ENCODE measurements around the gene MTG1.
"Not testable (repeated sequence)": the region's sequence is repeated elsewhere in the genome, so short reads cannot be mapped to it uniquely, and the experiment has no call there.

The MTG1 gene

DNA sequence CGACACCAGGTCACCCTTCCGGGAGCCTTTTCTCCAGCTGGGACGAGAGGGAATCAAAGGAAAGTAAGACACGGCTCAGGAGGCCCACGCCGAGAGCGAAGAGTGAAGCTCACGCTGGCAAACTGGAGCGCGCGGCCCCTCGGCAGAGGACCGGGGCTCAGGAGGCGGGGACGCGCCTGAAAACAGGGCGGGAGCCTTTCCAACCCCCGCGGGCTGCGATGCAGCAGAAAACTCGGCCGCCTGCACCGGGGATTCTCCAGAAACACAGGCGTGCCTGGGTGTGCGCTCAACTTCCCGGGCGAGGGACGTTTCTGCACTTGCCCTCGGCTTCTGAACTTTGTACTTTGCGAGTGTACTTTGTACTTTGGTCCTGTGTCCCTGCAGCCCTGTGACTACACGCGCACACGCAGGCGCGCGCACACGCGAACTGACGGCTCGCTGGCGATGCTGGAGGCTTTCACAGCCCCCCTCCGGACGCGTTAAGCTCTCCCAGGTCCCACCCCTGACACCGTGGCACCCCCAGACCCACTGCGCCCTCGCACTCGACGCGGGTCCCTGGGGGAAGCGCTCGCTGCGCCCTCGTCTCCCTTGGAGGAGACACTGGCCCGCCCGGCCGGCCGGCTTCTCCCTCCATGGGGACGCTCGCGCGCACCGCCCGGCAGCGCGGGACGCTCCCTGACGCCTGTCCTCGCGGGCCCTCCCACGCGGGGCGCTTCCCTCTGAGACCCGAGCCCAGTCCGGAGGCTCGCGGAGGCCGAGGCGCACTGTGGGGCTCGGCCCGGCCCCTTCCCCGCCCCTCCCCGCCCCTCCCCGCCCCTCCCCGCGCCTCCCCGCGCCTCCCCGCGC is 15.5 kb upstream of the MTG1 start:
- no peak for DNase-seq (ENCODE audit: low read depth)

DNA sequence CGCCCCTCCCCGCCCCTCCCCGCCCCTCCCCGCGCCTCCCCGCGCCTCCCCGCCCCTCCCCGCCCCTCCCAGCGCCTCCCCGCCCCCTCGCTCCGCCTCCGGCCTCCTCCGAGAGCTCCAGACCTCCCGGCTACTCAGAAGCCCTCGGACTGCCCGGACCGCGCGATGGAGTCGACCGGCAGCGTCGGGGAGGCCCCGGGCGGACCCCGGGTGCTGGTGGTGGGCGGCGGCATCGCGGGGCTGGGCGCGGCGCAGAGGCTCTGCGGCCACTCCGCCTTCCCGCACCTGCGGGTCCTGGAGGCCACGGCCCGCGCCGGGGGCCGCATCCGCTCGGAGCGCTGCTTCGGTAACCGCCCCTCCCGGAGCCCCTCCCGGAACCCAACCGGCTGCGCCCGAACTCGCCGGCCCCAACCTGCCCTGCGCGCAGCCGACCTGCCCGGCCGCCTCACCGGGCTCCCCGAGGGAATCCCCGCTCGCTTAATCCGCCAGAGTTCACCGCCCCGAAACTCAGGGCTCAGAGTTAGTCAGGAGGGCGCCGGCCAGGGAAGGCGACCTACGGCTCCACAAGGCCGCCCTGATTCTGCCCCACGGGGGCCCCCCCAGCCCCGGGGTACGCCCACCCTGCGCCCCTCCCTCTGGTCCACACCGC is 14.7 kb upstream of the MTG1 start, which contains the start of gene PAOX:
TSS of gene PAOX (plus strand) at position 111 of the 649 bp plus-strand sequence. CDS start at position 166, 55 bp downstream.
- no peak for DNase-seq (ENCODE audit: low read depth)

DNA sequence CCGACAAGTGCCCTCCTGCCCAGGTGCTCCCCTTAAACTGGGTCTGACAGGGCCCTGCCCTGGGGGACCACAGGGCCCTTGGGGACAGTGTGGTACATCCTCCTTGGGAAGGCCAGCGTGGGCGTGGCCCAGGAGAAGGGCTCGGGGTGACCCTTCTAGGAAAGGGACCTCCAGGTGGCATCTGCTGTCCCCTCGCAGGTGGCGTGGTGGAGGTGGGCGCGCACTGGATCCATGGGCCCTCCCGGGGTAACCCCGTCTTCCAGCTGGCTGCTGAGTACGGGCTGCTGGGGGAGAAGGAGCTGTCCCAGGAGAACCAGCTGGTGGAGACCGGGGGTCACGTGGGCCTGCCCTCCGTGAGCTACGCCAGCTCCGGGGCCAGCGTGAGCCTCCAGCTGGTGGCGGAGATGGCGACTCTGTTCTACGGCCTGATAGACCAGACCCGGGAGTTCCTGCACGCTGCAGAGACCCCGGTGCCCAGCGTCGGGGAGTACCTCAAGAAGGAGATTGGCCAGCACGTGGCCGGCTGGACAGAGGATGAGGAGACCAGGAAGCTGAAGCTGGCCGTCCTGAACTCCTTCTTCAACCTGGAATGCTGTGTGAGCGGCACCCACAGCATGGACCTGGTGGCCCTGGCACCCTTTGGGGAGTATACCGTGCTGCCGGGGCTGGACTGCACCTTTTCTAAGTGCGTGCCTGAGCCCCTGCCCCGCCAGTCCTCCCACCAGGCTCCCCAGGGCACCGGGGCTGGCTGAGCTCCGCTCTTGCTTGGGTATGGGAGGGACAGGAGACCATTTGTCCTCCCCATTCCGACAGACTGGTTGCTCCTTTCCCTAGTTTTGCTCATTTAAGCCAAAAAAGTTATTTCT is 13.9 kb upstream of the MTG1 start:
- DNase-seq (ENCODE audit: low read depth): no peak

DNA sequence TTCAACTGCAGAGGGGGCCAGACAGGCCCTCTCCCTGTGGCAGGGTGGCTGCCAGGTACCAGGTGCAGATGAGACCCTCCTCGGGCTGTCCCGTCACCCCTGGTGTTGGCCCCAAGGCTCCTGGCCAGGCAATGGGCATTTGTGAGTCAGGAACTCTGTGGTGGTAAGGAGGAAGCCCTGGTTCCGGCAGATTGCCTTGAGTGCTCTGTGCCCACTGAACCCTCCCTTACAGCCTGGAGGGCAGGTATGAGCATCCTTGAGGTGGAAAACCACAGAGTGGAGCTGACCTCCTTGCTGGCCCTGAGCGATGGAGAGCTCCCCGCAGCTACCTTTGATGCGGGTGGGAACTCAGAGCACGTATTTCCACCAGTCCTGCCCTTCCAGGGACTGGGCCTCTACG is 12.9 kb upstream of the MTG1 start:
- DNase-seq (ENCODE audit: low read depth): no peak

DNA sequence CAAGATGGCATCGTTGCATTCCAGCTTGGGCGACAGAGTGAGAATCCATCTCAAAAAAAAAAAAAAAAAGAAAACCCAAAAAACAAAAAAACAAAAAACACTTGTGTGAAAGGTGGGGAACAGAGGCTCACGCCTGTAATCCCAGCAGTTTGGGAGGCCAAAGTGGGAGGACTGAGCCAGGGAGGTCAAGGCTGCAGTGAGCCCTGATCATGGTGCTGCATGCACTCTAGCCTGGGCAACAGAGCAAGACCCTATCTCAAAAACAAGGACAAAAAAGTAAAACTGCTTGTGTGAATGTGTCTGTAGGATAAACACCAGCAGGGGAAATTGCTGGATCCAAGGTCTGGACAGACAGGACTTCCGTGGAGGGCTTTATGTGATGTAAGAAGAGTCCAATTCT is 10.4 kb upstream of the MTG1 start:
- DNase-seq (ENCODE audit: low read depth): no peak

DNA sequence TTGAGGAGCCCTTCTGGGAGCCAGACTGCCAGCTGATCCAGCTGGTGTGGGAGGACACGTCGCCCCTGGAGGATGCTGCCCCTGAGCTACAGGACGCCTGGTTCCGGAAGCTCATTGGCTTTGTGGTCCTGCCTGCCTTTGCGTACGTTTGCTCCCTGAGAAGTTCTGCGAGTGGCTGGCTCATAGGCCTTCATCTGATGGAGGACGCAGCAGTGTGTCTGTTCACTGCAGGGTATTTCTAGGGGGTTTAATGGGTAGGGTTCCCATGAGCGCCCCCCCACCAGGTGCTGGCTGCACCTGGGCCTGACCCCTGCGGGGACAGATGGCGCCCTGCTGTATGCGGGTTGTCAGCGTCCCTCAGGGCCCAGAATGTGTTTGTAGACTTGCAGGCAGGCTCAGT is 9.9 kb upstream of the MTG1 start:
- DNase-seq (ENCODE audit: low read depth): no peak

DNA sequence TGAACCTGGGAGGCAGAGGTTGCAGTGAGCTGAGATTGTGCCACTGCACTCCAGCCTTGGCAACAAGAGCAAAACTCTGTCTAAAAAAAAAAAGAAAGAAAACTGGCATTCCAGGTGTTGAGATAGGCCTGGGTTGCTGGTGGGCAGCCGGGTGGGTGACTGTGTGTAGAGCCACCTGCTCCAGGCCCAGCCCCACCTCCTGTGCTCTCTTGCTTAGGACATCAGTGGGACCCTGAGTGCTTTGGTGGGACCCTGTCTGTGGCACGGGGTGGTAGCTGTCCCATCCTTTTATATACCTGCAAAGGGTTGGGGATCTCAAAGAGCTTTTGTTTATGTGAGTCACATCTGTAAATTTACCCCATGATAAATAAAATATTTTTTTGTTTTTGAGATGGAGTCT is 8.7 kb upstream of the MTG1 start:
- DNase-seq (ENCODE audit: low read depth): no peak

DNA sequence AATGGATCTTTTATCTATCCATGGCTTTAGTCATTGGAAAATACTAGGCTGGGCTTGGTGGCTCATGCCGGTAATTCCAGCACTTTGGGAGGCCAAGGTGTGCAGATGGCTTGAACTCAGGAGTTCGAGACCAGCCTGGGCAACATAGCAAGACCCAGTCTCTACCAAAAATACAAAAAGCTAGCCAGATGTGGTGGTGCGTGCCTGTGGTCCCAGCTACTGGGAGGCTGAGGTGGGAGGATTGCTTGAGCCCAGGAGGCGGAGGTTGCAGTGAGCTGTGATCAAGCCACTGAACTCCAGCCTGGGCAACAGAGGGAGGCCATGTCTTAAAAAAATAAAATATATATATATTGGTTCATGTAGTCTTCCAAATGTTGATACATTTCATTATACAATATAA is 7.0 kb upstream of the MTG1 start:
- DNase-seq (ENCODE audit: low read depth): not testable (repeated sequence)

DNA sequence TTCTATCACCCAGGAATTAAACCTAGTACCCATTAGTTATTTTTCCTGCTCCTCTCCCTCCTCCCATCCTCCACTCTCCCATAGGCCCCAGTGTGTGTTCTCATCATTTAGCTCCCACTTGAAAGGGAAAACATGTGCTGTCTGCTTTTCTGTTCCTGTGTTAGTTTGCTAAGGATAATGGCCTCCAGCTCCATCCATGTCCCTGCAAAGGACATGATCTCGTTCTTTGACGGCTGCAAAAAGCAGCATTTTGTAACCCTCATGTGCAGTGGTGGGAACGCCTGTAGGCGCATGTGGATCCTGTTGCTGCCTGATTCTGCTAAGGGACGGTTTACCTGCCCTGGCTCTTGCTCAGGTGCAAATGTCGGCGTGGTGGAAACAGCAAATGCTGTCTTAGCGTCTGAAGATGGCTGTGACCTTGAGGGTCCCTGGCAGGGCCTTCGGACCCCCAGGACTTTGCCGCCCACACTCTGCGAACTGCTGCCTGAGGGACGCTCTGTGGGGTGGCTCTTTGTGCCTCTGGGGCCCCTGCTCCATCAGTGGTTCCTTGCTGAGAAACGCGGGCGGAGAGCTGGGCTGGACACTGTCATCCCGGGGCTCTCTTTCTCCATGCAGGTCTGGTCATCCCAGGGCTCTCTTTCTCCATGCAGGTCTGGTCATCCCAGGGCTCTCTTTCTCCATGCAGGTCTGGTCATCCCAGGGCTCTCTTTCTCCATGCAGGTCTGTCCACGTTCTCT is 5.6 kb upstream of the MTG1 start:
- DNase-seq (ENCODE audit: low read depth): no peak

DNA sequence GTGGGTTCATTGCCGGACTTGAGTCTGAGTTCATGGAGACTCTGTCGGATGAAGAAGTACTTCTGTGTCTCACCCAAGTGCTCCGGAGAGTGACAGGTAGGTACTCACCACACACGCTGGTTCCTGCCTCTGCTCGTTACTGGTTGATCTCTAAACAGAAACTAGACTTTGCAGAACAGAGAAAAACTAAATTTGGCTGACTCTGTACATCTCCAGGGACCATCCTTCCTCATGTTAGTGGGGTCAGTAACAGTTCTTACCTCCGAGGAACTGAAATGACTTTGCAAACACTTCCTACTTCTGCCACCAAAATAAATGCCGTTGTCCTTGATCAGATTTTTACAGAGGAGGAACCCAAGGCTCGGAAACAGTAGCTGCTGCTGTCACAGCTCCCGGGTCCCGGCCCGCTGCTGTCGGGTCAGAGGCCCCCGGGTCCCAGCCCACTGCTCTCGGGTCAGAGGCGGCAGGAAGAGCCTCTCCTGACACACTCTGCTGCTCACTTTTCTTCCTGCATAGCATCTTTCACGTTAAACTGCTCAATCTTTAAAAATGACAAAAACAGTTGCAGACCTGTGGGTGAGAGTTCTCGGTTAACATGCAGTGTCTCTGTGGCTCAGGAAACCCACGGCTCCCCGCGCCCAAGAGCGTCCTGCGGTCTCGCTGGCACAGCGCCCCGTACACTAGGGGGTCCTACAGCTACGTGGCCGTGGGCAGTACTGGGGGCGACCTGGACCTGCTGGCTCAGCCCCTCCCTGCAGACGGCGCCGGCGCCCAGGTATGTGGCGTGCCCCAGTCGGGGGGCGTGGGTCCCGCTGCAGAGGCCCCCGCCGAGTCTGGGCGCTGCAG is 4.8 kb upstream of the MTG1 start:
- no peak for DNase-seq (ENCODE audit: low read depth)

DNA sequence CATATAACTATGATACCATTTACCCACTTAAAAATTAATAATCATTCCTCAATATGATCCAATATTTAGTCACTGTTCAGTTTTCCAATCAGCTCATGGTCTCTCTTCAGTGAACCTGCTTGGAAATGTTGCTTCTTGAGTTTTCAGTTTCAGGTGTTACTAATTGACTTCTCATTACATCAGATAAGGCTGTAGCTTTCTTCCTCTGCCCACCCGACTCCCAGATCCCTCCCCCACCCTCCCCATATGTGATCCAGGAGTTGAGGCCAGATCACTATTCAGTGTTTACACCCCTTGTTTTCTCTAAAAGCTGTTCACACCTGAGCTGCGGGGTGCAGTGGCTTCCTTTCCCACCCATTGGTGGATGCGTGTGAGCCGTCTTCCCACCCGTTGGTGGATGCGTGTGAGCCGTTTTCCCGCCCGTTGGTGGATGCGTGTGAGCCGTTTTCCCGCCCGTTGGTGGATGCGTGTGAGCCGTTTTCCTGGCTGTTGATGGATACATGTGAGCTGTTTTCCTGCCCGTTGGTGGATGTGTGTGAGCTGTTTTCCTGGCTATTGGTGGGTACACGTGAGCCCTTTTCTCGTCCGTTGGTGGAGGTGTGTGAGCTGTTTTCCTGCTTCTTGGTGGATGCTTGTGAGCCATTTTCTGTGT is 3.2 kb upstream of the MTG1 start:
- no peak for DNase-seq (ENCODE audit: low read depth)

DNA sequence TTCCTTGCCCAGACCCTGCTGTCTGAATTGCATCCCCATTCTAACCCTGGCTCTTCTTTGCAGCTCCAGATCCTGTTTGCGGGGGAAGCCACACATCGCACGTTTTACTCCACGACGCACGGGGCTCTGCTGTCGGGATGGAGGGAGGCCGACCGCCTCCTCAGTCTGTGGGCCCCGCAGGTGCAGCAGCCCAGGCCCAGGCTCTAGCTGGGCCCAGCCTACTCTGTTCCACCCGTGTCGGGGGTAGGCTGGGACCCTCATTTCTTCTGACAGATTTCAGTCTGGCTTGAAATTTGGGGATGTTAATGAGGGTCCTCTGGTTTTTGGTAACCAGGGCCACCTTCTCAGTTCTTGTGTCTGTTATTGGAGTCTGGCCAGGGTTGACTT is 2.7 kb upstream of the MTG1 start:
- no peak for DNase-seq (ENCODE audit: low read depth)

DNA sequence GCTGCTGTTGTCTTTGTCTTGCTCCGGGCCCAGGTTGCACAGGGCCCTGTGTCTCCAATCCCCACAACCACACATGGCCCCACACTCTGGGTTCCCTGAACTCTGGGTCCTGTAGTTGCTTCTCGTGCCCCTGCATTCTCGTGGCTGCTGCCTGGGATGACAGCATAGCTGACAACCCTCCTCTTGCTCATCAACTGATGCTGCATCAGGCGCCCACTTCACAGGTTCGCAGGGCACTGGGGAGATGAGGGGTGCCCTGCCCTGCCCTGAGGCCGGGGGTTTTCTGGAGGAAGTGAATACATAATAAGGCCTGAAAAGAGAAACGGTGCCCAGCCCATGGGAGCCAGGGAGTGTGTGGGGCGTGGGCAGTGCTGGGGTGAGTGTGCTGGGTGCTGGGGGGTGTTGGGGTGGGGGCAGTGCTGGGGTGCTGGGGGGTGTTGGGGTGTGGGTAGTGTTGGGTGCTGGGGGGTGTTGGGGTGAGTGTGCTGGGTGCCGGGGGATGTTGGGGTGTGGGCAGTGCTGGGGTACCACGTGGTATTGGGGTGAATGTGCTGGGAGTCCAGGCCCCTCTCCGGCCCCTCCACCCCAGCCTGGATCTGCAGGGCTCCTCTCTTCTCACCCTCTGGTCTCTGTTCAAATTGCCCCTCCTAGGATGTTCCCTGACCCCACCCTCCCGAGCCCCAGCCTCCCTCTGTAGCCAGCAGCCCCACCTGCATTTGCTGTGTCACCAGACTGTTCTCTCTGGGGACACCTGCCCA is 2.0 kb upstream of the MTG1 start:
- DNase-seq (ENCODE audit: low read depth): no peak

DNA sequence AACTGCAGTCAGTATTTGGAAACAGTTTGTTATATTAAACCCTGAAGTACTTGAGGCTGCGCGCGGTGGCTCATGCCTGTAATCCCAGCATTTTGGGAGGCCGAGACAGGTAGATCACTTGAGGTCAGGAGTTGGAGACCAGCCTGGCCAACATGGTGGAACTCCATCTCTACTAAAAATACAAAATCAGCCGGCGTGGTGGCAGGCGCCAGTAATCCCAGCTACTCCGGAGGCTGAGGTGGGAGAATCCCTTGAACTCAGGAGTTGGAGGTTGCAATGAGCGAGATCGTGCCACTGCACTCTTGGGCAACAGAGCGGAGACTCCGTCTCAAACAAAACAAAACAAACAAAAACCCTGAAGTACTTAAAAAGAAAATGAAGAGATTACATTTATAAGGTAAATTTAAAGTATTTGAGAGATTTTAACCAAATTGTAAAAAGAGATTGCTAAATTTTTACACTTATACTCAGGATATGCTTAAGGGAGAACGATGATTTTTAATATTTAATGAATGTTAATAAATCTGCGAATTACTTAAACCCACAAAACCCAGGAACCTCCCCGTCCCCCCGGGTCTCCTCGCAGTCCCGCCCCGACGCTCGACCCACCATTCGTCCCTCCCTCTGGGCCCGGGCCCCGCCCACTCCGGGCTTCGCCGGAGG is 425 bp upstream of the MTG1 start:
- no peak for DNase-seq (ENCODE audit: low read depth)

DNA sequence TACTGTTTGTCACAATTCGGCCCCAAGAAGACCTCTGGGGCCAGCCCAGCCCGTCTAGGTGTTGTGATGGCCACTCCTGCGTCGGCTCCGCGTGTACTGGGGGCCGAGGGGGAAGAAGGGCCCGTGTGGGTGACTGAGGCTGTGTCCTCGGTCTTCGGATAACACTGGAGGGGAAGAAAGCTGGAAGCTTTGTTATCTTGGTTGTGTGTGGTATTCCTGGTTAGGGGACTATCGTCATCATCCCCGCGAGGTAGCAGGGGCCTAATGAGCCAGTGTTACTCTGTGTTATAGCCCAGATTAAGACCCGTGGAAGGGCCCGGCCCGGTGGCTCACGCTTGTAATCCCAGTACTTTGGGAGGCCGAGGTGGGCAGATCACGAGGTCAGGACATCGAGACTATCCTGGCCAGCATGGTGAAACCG is 854 bp downstream of the MTG1 start:
- DNase-seq (ENCODE audit: low read depth): no peak

DNA sequence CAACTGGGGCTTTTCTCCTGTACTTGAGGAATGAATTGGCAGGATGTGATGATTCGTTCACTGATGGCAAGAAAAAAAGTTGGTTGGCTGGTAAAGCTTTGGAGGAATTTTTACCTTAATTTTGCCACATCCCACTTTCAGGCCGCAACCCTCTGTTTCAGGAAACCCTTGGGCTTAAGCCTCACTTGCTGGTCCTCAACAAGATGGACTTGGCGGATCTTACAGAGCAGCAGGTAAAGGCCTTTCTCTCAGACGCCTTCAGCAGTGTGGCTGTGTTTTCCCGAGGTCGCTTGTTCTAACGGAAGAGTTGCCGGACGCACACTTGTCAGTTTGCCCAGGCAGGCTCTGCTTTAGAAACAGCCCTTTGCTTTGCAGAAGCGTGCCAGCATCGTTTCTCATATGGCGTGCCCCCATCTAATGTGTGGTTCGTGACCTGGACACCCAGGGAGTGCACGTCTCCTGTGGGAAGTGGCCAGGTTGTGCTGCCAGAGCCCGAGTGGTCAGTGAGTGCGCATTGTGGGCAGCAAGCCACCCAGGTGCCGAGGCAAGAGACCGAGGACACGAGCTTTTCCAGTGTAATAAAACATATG is 2.2 kb downstream of the MTG1 start:
- no peak for DNase-seq (ENCODE audit: low read depth)

DNA sequence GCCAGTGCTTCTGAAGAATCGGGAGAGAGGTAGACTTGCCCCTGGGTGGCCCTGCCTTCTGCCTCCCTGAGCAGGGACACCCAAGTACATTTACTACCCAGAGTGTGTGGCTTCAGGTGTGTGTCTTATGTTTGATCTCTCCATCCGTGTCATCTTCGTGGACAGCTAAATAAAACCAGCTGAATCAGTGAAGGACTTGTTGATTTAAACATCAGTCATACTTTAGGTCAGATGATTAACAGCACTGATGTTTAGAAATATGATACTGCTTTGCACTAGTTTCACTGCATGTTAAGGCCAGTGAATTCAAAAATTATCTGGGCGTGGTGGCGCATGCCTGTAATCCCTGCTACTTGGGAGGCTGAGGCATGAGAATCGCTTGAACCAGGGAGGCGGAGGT is 4.0 kb downstream of the MTG1 start:
- no peak for DNase-seq (ENCODE audit: low read depth)

DNA sequence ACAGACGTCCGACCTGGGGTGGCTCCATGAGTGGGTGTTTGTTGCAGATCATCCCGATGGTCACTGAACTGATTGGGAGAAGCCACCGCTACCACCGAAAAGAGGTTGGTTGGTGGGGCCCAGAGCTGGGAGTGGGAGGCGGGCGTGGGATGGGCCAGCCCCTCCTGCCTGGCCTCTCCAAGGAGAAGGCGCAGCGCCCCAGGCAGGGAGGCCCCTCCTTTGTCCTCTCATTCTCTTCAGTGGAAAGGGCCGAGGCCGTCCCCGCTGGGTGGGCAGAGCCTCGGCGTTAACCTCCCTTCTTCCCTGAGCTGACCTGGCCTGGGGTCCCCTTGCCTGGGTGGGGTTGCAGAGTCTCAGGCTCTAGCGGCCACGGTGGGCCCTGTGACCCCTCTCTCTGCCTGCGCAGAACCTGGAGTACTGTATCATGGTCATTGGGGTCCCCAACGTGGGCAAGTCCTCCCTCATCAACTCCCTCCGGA is 5.2 kb downstream of the MTG1 start:
- no peak for DNase-seq (ENCODE audit: low read depth)
